IMR-90 (cell line): ENCODE results near the gene MED26.

Experiments used
- CEBPB ChIP-seq: IDR thresholded peaks from 2 replicates; pipeline ENCODE4 v1.6.1; 2012; ENCODE audit warnings: low read depth, low read length, improper control_type of control experiment
- CHD1 ChIP-seq: IDR thresholded peaks from 2 replicates; pipeline ENCODE4 v1.6.1; 2012; ENCODE audit warnings: low read depth, low read length, improper control_type of control experiment
- CTCF ChIP-seq: conservative IDR thresholded peaks from 2 replicates; pipeline ENCODE4 v1.5.1; 2012; ENCODE audit warnings: mild to moderate bottlenecking, low read depth, low read length, improper control_type of control experiment
- FOS ChIP-seq: fragments of 150-350 bp; IDR thresholded peaks from 2 replicates; pipeline ENCODE4 v1.6.1; 2016; ENCODE audit warnings: low read depth, low read length
- MAFK ChIP-seq: IDR thresholded peaks from 2 replicates; pipeline ENCODE4 v1.6.1; 2012; ENCODE audit warnings: low read depth, low read length, improper control_type of control experiment
- NFE2L2 ChIP-seq: fragments of 150-350 bp; IDR thresholded peaks from 2 replicates; pipeline ENCODE4 v1.6.1; 2016; ENCODE audit warnings: low read depth, mild to moderate bottlenecking, low read length
- POLR2A ChIP-seq: IDR thresholded peaks from 2 replicates; pipeline ENCODE4 v1.6.1; 2012; ENCODE audit warnings: mild to moderate bottlenecking, low read depth, low read length
- RFX5 ChIP-seq: IDR thresholded peaks from 2 replicates; pipeline ENCODE4 v1.8.0; 2012; ENCODE audit warnings: low read depth, mild to moderate bottlenecking, low read length, moderate library complexity
- TF ChIP-seq, protein P1 (sequence below): fragments of 150-350 bp; IDR thresholded peaks from 2 replicates; pipeline ENCODE4 v1.6.1; 2017; ENCODE audit warnings: mild to moderate bottlenecking, antibody characterized with exemption, low read length, low read depth
- TF ChIP-seq, protein P2 (sequence below): fragments of 150-350 bp; IDR thresholded peaks from 2 replicates; pipeline ENCODE4 v1.6.1; 2016; ENCODE audit warnings: low read depth, mild to moderate bottlenecking, low read length, moderate library complexity, borderline replicate concordance

- TF ChIP-seq CTCF (no peak), MAFK (no peak), POLR2A (no peak), CHD1 (no peak), CEBPB (no peak), NFE2L2 (no peak), RFX5 (no peak), FOS (no peak)
- TF ChIP-seq, protein P1, sequence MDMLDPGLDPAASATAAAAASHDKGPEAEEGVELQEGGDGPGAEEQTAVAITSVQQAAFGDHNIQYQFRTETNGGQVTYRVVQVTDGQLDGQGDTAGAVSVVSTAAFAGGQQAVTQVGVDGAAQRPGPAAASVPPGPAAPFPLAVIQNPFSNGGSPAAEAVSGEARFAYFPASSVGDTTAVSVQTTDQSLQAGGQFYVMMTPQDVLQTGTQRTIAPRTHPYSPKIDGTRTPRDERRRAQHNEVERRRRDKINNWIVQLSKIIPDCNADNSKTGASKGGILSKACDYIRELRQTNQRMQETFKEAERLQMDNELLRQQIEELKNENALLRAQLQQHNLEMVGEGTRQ = no peak
- TF ChIP-seq, protein P2, sequence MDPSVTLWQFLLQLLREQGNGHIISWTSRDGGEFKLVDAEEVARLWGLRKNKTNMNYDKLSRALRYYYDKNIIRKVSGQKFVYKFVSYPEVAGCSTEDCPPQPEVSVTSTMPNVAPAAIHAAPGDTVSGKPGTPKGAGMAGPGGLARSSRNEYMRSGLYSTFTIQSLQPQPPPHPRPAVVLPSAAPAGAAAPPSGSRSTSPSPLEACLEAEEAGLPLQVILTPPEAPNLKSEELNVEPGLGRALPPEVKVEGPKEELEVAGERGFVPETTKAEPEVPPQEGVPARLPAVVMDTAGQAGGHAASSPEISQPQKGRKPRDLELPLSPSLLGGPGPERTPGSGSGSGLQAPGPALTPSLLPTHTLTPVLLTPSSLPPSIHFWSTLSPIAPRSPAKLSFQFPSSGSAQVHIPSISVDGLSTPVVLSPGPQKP = no peak
These were observed 92.6 kb downstream of the MED26 start for GRCh38 chr19:16535381-16535780.
